Suppressor macrophage treated with lipopolysaccharide for 1 hour (primary cell): Measurements from ENCODE around the gene HMX3.
A peak's percentile ranks its signal among the peaks of the same experiment; 100 is the strongest.
"Not testable (repeated sequence)": the region's sequence is repeated elsewhere in the genome, so short reads cannot be mapped to it uniquely, and the experiment has no call there.

Source experiments
- DNase-seq, 3 donors: peaks; one replicate each; pipeline ENCODE4 v3.0.0-alpha.2; 2020 to 2022

Gene HMX3

GRCh38 chr10:123149162-123149567 is 13.4 kb downstream of the HMX3 start:
- DNase-seq = no peak

- DNase-seq = peak; percentile 50 to 70 (median 58)
Observed at GRCh38 chr10:123149568-123150270, 13.9 kb downstream of the HMX3 start.

GRCh38 chr10:123150271-123150985 is 14.7 kb downstream of the HMX3 start:
- DNase-seq = peak in 1 of 3 donors; percentile 68

GRCh38 chr10:123150986-123151736 is 15.4 kb downstream of the HMX3 start:
- peak in 2 of 3 donors; percentile 60 to 61 for DNase-seq

GRCh38 chr10:123151737-123152135 is 16.0 kb downstream of the HMX3 start:
- DNase-seq = no peak

- no peak for DNase-seq
Observed at GRCh38 chr10:123153486-123154091, 17.8 kb downstream of the HMX3 start.

GRCh38 chr10:123154092-123154710 is 18.4 kb downstream of the HMX3 start, which contains the start of gene BUB3:
BUB3 (plus strand) TSS chr10:123154402; CDS start chr10:123154918, 516 bp downstream.
- DNase-seq = peak; percentile 98 to 100 (median 99)

- peak in 2 of 3 donors; percentile 55 to 71 for DNase-seq
Observed at GRCh38 chr10:123154711-123155505, 19.1 kb downstream of the HMX3 start.

- DNase-seq = no peak
Observed at GRCh38 chr10:123156078-123156477, 20.3 kb downstream of the HMX3 start.

- DNase-seq = no peak
Observed at GRCh38 chr10:123157210-123157609, 21.4 kb downstream of the HMX3 start.

- no peak for DNase-seq
Observed at GRCh38 chr10:123158682-123159081, 22.9 kb downstream of the HMX3 start.

- no peak for DNase-seq
Observed at GRCh38 chr10:123160311-123160980, 24.7 kb downstream of the HMX3 start.

GRCh38 chr10:123164319-123164718 is 28.5 kb downstream of the HMX3 start:
- no peak for DNase-seq

GRCh38 chr10:123165445-123166072 is 29.8 kb downstream of the HMX3 start:
- DNase-seq = no peak

GRCh38 chr10:123166618-123167017 is 30.8 kb downstream of the HMX3 start:
- no peak for DNase-seq

- DNase-seq = no peak
Observed at GRCh38 chr10:123170961-123171360, 35.2 kb downstream of the HMX3 start.

GRCh38 chr10:123171616-123172015 is 35.8 kb downstream of the HMX3 start:
- not testable (repeated sequence) for DNase-seq

- DNase-seq = no peak
Observed at GRCh38 chr10:123175389-123176387, 39.9 kb downstream of the HMX3 start.

GRCh38 chr10:123178390-123178789 is 42.6 kb downstream of the HMX3 start:
- DNase-seq = not testable (repeated sequence)
